MM.1S (cell line): ENCODE results near the gene TNRC6C.

ENCODE experiments used
- CTCF ChIP-seq: fragments of 300-600 bp; sonication (generic); IDR thresholded peaks from 2 replicates; pipeline ENCODE4 v1.5.1; 2016; ENCODE audit warnings: antibody characterized with exemption, low read length, mixed read lengths
- EZH2 ChIP-seq: fragments of 300-600 bp; sonication (generic); optimal IDR thresholded peaks from 2 replicates; pipeline ENCODE3; 2017; ENCODE audit warnings: low read depth, mild to moderate bottlenecking, antibody characterized with exemption, low read length, mixed read lengths

GRCh38 chr17:78135858-78136500, 177.5 kb downstream of the TNRC6C start:
- TF ChIP-seq EZH2, result no peak
- no peak for TF ChIP-seq CTCF
